Mesenchymal stem cell (in vitro differentiated cells and primary cell): ENCODE data around the gene MRPL54.

Experiments
- DNase-seq: peaks from one replicate; pipeline ENCODE4 v3.0.0-alpha.2; 2013
- H2AFZ ChIP-seq: one replicate; pipeline ENCODE4 v1.6.1; 2013; ENCODE audit warnings: low read depth, mild to moderate bottlenecking, control low read depth, inconsistent platforms, low read length, moderate library complexity
- H2AK5ac ChIP-seq: 2 replicates; pipeline ENCODE4 v1.6.1; 2013; ENCODE audit warnings: low read length, moderate library complexity, mild to moderate bottlenecking, inconsistent platforms; ENCODE audit not compliant: severe bottlenecking
- H2BK120ac ChIP-seq: one replicate; pipeline ENCODE4 v1.6.1; 2013; ENCODE audit warnings: low read depth, mild to moderate bottlenecking, inconsistent platforms, low read length, moderate library complexity
- H2BK12ac ChIP-seq, 2 experiments: one replicate each; pipeline ENCODE4 v1.6.1; 2013; ENCODE audit warnings: inconsistent platforms in 2 of 2, low read length in 2 of 2, mild to moderate bottlenecking in 2 of 2, moderate library complexity in 2 of 2, control low read depth in 1 of 2
- H2BK15ac ChIP-seq: one replicate; pipeline ENCODE4 v1.6.1; 2013; ENCODE audit warnings: mild to moderate bottlenecking, low read depth, inconsistent platforms; ENCODE audit not compliant: poor library complexity, severe bottlenecking
- H2BK5ac ChIP-seq: 2 replicates; pipeline ENCODE4 v1.6.1; 2013; ENCODE audit warnings: low read depth, mild to moderate bottlenecking, low read length, control low read depth, inconsistent platforms; ENCODE audit not compliant: poor library complexity, severe bottlenecking
- H3K14ac ChIP-seq, 2 experiments: one replicate each; pipeline ENCODE4 v1.6.1; 2013; ENCODE audit warnings: inconsistent platforms in 2 of 2, low read length in 2 of 2, control low read depth in 1 of 2, mild to moderate bottlenecking in 1 of 2, moderate library complexity in 1 of 2
- H3K18ac ChIP-seq, 2 experiments: one replicate each; pipeline ENCODE4 v1.6.1; 2013; ENCODE audit warnings: inconsistent platforms in 2 of 2, low read length in 2 of 2, control low read depth in 1 of 2, low read depth in 1 of 2, mild to moderate bottlenecking in 1 of 2
- H3K23ac ChIP-seq, 2 experiments: one replicate each; pipeline ENCODE4 v1.6.1; 2013; ENCODE audit warnings: inconsistent platforms in 2 of 2, low read length in 2 of 2, mild to moderate bottlenecking in 2 of 2, moderate library complexity in 2 of 2, control low read depth in 1 of 2
- H3K27ac ChIP-seq: 2 replicates; pipeline ENCODE4 v1.5.1; 2013; ENCODE audit warnings: mild to moderate bottlenecking, moderate library complexity, low read length, control low read depth, inconsistent platforms; ENCODE audit not compliant: poor library complexity, severe bottlenecking
- H3K27me3 ChIP-seq, 2 experiments: 2 replicates each; pipeline versions ENCODE4 v1.6.1 to v1.7.0; 2013; ENCODE audit warnings: low read length in 2 of 2, mild to moderate bottlenecking in 2 of 2, moderate library complexity in 2 of 2, control low read depth in 1 of 2, inconsistent platforms in 1 of 2; ENCODE audit not compliant: control insufficient read depth in 1 of 2, insufficient read depth in 1 of 2
- H3K36me3 ChIP-seq, 2 experiments: 2 replicates each; pipeline versions ENCODE4 v1.6.1 to v1.7.0; 2013; ENCODE audit warnings: low read length in 2 of 2, control low read depth in 1 of 2, inconsistent platforms in 1 of 2, low read depth in 1 of 2, mild to moderate bottlenecking in 1 of 2; ENCODE audit not compliant: insufficient read depth in 2 of 2, control insufficient read depth in 1 of 2
- H3K4ac ChIP-seq, 2 experiments: one replicate each; pipeline ENCODE4 v1.6.1; 2013; ENCODE audit warnings: inconsistent platforms in 2 of 2, low read length in 2 of 2, mild to moderate bottlenecking in 2 of 2, moderate library complexity in 2 of 2, control low read depth in 1 of 2, low read depth in 1 of 2
- H3K4me1 ChIP-seq: 2 replicates; pipeline ENCODE4 v1.6.1; 2013; ENCODE audit warnings: low read depth, low read length, control low read depth; ENCODE audit not compliant: control insufficient read depth, insufficient read depth
- H3K4me2 ChIP-seq: 2 replicates; pipeline ENCODE4 v1.6.1; 2013; ENCODE audit warnings: low read length, mild to moderate bottlenecking, inconsistent platforms; ENCODE audit not compliant: poor library complexity, severe bottlenecking
- H3K4me3 ChIP-seq, 2 experiments: 2 replicates each; pipeline versions ENCODE4 v1.5.1 to v1.7.0; 2013; ENCODE audit warnings: low read length in 2 of 2, mild to moderate bottlenecking in 2 of 2, control low read depth in 1 of 2, low read depth in 1 of 2; ENCODE audit not compliant: insufficient read depth in 1 of 2
- H3K79me1 ChIP-seq: replicated peaks from 2 replicates; pipeline ENCODE4 v1.6.1; 2013; ENCODE audit warnings: mild to moderate bottlenecking, control low read depth, low read length, inconsistent platforms; ENCODE audit not compliant: poor library complexity, severe bottlenecking
- H3K9ac ChIP-seq: 2 replicates; pipeline ENCODE4 v1.7.0; 2013; ENCODE audit warnings: mild to moderate bottlenecking, low read length, moderate library complexity
- H3K9me3 ChIP-seq: 2 replicates; pipeline ENCODE4 v1.7.0; 2013; ENCODE audit warnings: mild to moderate bottlenecking, low read length; ENCODE audit not compliant: control insufficient read depth
- H4K8ac ChIP-seq: one replicate; pipeline ENCODE4 v1.6.1; 2013; ENCODE audit warnings: inconsistent platforms, mild to moderate bottlenecking, low read length, moderate library complexity
- H4K91ac ChIP-seq: one replicate; pipeline ENCODE4 v1.6.1; 2013; ENCODE audit warnings: mild to moderate bottlenecking, low read length, inconsistent platforms
- WGBS: methylation state at CpG from one replicate; pipeline ENCODE4 v1.1.7; 2013; ENCODE audit warnings: mixed read lengths; 5-methylcytosine and 5-hydroxymethylcytosine counted together

Gene MRPL54

DNA sequence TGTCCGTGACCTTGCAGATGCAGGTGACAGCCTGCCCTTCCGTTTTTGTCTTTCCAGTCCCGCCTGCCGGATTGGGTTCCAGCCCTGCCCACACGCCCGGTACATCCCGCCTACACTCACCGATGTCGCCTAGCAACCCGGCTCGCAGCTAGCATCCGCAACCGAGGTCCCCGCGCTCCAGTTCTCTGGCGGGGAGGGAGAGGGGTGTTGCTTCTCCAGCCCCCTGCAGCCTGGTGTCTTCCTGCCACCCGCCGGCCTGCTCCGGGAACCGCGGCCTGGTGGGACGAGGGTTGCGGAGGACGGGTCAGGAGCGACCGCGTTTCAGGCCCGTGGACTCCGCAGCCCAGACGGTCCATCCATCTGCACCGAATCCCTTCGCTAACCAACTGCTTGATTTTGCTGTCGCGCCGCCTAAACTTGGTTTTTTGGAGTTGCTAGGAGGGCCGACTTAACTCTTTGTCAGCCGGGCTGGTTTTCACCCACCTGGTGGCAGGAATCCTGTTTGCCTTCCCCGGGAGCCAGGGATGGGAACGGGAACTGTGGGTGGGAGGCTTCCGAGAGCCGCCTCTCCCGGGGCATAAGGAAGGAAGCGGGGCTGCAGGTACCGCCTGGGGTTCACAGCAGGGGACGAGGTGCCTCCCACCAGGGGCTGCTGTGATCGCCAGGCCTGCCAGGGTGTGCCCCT, 39.1 kb downstream of the MRPL54 start:
- H2BK12ac ChIP-seq = no peak overlapping the region
- DNase-seq = no peak
- H4K91ac ChIP-seq = no peak overlapping the region
- no peak overlapping the region for H4K8ac ChIP-seq
- H3K36me3 ChIP-seq = no peaks in the 10 kb centered on the region
- H3K4me1 ChIP-seq = peaks cover 8% of the 10 kb centered on the region
- no peak overlapping the region for H3K27ac ChIP-seq
- 7% methylated on average over 43 of the region's 46 CpGs for WGBS
- no peak overlapping the region for H3K18ac ChIP-seq
- H3K23ac ChIP-seq = peak overlapping the region in 1 of 2 experiments; percentile 96
- H3K4me2 ChIP-seq = no peak overlapping the region
- H3K9ac ChIP-seq = no peak overlapping the region
- H3K79me1 ChIP-seq = no peaks in the 10 kb centered on the region
- H3K9me3 ChIP-seq = peaks cover 5% of the 10 kb centered on the region
- no peak overlapping the region for H3K14ac ChIP-seq
- H2BK5ac ChIP-seq = no peak overlapping the region
- no peak overlapping the region for H2BK15ac ChIP-seq
- peak overlapping the region in 1 of 2 experiments; percentile 49 for H3K4me3 ChIP-seq
- no peak overlapping the region for H2AK5ac ChIP-seq
- no peak overlapping the region for H2BK120ac ChIP-seq
- H3K27me3 ChIP-seq = peaks cover 40 to 49% of the 10 kb centered on the region in 2 experiments
- H3K4ac ChIP-seq = no peak overlapping the region
- no peak overlapping the region for H2AFZ ChIP-seq

GRCh38 chr19:3803114-3803888, 40.8 kb downstream of the MRPL54 start:
- H3K36me3 ChIP-seq = peaks cover 0 to 4% of the 10 kb centered on the region in 2 experiments
- no peaks in the 10 kb centered on the region for H3K79me1 ChIP-seq
- 82% methylated on average over 18 of the region's 24 CpGs for WGBS
- H3K4ac ChIP-seq = no peak overlapping the region
- H4K91ac ChIP-seq = no peak overlapping the region
- no peak for DNase-seq
- no peak overlapping the region for H3K14ac ChIP-seq
- H2BK120ac ChIP-seq = no peak overlapping the region
- H4K8ac ChIP-seq = no peak overlapping the region
- H2BK12ac ChIP-seq = no peak overlapping the region
- H2BK15ac ChIP-seq = no peak overlapping the region
- no peak overlapping the region for H2BK5ac ChIP-seq
- H3K9me3 ChIP-seq = no peaks in the 10 kb centered on the region
- no peak overlapping the region for H3K9ac ChIP-seq
- H2AK5ac ChIP-seq = no peak overlapping the region
- no peak overlapping the region for H3K4me2 ChIP-seq
- H3K27ac ChIP-seq = no peak overlapping the region
- no peak overlapping the region for H3K18ac ChIP-seq
- peaks cover 12% of the 10 kb centered on the region for H3K4me1 ChIP-seq
- H2AFZ ChIP-seq = no peak overlapping the region
- H3K23ac ChIP-seq = no peak overlapping the region
- no peak overlapping the region for H3K4me3 ChIP-seq
- peaks cover 40 to 49% of the 10 kb centered on the region in 2 experiments for H3K27me3 ChIP-seq

DNA sequence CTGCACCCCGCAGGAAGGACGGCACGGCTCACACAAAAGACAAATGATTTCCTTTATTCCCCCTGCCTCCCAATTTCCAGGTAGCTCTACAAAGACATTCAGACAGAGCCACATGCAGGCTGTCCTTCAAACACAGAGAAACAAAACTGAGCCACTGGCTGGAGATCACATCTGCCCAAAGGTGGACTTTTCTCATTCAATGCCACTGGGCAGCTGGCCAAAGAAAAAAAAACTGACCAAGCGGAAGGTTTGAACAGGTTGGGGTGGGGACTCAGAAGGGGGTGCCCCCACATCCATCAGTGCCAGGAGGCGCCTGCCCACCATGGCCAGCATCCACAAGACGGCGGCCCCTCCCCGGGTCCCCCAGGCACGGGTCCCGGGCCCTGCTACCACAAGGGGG, 41.5 kb downstream of the MRPL54 start:
- Histone ChIP-seq H3K14ac (no peak overlapping the region), H2BK12ac (no peak overlapping the region), H2AFZ (no peak overlapping the region), H3K4me3 (no peak overlapping the region), H3K9me3 (no peaks in the 10 kb centered on the region), H3K36me3 (peaks cover 0 to 4% of the 10 kb centered on the region in 2 experiments), H4K91ac (no peak overlapping the region), H2BK15ac (no peak overlapping the region), H3K27ac (no peak overlapping the region), H3K4me2 (no peak overlapping the region), H2AK5ac (no peak overlapping the region), H2BK5ac (no peak overlapping the region), H3K4me1 (peaks cover 12% of the 10 kb centered on the region), H3K18ac (no peak overlapping the region), H4K8ac (no peak overlapping the region), H2BK120ac (no peak overlapping the region), H3K4ac (no peak overlapping the region), H3K23ac (no peak overlapping the region), H3K9ac (no peak overlapping the region), H3K79me1 (no peaks in the 10 kb centered on the region), H3K27me3 (peaks cover 39 to 49% of the 10 kb centered on the region in 2 experiments)
- 94% methylated on average over 10 of the region's 10 CpGs for WGBS
- DNase-seq = no peak

GRCh38 chr19:3804429-3804828, 41.9 kb downstream of the MRPL54 start:
- no peak overlapping the region for H2BK15ac ChIP-seq
- no peak overlapping the region for H4K91ac ChIP-seq
- H3K27ac ChIP-seq = no peak overlapping the region
- H3K27me3 ChIP-seq = peaks cover 35 to 49% of the 10 kb centered on the region in 2 experiments
- no peak overlapping the region for H3K4ac ChIP-seq
- no peak overlapping the region for H2BK120ac ChIP-seq
- H3K14ac ChIP-seq = no peak overlapping the region
- no peak overlapping the region for H2AFZ ChIP-seq
- H3K4me3 ChIP-seq = no peak overlapping the region
- DNase-seq = no peak
- no peak overlapping the region for H3K18ac ChIP-seq
- H3K4me2 ChIP-seq = no peak overlapping the region
- no peak overlapping the region for H2AK5ac ChIP-seq
- H3K23ac ChIP-seq = no peak overlapping the region
- no peaks in the 10 kb centered on the region for H3K79me1 ChIP-seq
- H3K36me3 ChIP-seq = peaks cover 0 to 4% of the 10 kb centered on the region in 2 experiments
- H2BK5ac ChIP-seq = no peak overlapping the region
- 83% methylated on average over 13 of the region's 13 CpGs for WGBS
- peaks cover 12% of the 10 kb centered on the region for H3K4me1 ChIP-seq
- H4K8ac ChIP-seq = no peak overlapping the region
- H2BK12ac ChIP-seq = no peak overlapping the region
- no peak overlapping the region for H3K9ac ChIP-seq
- no peaks in the 10 kb centered on the region for H3K9me3 ChIP-seq
